AG10803 (cell line): ENCODE measurements around the gene RASA3.

ENCODE experiments used
- DNase-seq: peaks from one replicate; pipeline ENCODE4 v3.0.0; 2010; ENCODE audit warnings: low read depth
- H3K4me3 ChIP-seq: 2 replicates; pipeline ENCODE4 v1.5.1; 2011; ENCODE audit warnings: mild to moderate bottlenecking, low read length, control low read depth
- TF ChIP-seq, protein P1 (sequence below): conservative IDR thresholded peaks from 2 replicates; pipeline ENCODE4 v1.5.1; 2011; ENCODE audit warnings: mild to moderate bottlenecking, low read length, control low read depth, inconsistent platforms

Gene RASA3

DNA sequence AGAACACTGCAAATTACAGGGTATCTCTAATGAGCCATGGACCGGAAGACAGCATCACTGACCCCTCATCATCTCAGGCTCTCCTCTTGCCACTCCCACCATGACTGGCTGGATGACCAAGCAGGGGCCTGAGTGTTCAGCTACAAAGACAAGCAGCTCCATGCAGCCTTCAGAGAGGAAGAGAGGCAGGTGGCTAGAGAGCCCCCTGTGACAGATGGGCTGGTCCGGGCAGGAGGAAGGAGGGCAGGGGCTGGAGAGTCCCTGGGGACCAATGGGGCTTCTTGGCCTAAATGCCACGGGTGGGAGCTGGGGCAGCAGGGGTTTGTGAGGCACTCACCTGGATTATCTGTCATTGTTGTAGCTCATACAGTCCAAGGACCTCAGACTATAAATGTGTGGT, 12.8 kb upstream of the RASA3 start:
- no peak overlapping the region for H3K4me3 ChIP-seq
- no peak for DNase-seq
- TF ChIP-seq, protein P1, sequence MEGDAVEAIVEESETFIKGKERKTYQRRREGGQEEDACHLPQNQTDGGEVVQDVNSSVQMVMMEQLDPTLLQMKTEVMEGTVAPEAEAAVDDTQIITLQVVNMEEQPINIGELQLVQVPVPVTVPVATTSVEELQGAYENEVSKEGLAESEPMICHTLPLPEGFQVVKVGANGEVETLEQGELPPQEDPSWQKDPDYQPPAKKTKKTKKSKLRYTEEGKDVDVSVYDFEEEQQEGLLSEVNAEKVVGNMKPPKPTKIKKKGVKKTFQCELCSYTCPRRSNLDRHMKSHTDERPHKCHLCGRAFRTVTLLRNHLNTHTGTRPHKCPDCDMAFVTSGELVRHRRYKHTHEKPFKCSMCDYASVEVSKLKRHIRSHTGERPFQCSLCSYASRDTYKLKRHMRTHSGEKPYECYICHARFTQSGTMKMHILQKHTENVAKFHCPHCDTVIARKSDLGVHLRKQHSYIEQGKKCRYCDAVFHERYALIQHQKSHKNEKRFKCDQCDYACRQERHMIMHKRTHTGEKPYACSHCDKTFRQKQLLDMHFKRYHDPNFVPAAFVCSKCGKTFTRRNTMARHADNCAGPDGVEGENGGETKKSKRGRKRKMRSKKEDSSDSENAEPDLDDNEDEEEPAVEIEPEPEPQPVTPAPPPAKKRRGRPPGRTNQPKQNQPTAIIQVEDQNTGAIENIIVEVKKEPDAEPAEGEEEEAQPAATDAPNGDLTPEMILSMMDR: no peak

- TF ChIP-seq, protein P1: no peak
- DNase-seq: no peak
- H3K4me3 ChIP-seq: no peak overlapping the region
Observed at GRCh38 chr13:114144606-114145244, 12.3 kb upstream of the RASA3 start.

GRCh38 chr13:114143806-114144605, 11.6 kb upstream of the RASA3 start:
- TF ChIP-seq, protein P1: no peak
- no peak overlapping the region for H3K4me3 ChIP-seq
- no peak for DNase-seq

DNA sequence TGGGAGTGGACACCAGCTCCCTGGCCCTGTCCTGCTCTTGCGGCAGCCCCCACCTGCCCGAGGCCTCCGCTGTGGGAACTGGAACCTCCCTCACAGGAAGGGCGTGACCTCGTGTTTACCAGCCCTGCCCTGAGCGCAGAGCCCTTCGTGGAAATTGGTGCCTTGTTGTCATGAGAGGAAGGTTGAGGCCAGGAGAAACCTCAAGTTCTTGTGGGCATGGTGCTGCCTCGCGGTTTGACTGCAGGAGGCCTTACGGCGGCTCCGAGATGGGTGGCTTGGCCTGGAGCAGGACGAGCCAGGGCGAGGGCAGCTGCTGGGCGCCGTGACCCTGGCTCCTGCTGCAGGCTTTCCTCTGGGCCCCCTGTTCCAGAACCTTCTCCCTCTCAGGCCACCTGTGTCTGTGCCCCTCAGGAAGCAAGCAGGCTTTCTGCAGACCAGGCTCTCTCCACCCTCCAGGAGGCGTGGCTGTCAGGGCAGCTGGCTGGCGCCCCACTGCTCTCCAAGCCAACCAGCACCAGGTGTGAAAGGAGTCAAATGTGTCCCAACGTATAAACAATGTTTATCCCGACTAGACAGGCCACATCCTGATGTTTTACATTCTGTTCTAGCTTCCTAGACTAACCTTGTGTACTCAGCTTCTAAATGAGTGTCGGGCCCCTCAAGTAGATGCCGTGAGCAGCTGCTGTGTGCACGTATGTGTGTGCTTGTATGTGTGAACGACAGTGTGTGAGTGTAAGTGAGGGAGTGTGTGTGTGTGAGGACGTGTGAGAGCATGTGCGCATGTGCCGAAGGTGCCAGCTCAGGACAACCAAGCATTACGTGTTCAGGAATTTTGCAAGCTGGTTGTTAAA, 10.4 kb upstream of the RASA3 start:
- TF ChIP-seq, protein P1: no peak
- DNase-seq: no peak
- H3K4me3 ChIP-seq: no peak overlapping the region

DNA sequence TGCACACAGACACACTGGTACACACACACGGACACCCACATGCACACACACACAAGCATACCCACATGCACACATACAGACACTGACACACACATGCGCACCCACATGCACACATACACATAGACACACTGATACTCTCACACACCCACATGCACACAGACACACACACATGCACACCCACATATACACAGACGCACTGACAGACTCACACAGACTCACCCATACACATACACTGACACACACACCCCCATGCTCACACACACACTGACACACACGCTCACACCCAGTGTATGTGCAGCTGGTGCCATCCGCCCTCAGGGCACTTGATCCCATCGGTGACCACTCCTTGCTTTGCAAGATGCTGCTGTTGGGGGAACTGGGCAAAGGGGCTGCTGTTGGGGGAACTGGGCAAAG, 9.7 kb upstream of the RASA3 start:
- no peak for DNase-seq
- no peak overlapping the region for H3K4me3 ChIP-seq
- TF ChIP-seq, protein P1: no peak

GRCh38 chr13:114141261-114141996, 9.0 kb upstream of the RASA3 start:
- DNase-seq: no peak
- H3K4me3 ChIP-seq: no peak overlapping the region
- TF ChIP-seq, protein P1: no peak
